T-cell (primary cell): ENCODE data around the gene JPH3. TPM values are rescaled to one million over a fixed set of nuclear protein-coding genes. Genes with fewer than 3 reads are reported as not detected.
A peak's percentile ranks its signal among the peaks of the same experiment; 100 is the strongest.

ENCODE experiments used
- ATAC-seq, 4 experiments: fragments of 200-7000 bp in 3 of 4; fragments of 150-1000 bp in 1 of 4; cut with Tn5 transposase; replicated peaks in 1 of 4; 1 replicate in 3 of 4; 2 replicates in 1 of 4; pipeline ENCODE4 v1.10.0; 2021; ENCODE audit warnings: moderate library complexity in 3 of 4, mild to moderate bottlenecking in 2 of 4, moderate number of reproducible peaks in 1 of 4
- CTCF ChIA-PET, 2 donors: fragments of 300-600 bp; sonication (Branson Sonifier 250); formaldehyde crosslinking; loops; one replicate each; lab custom pipeline; 2022; ENCODE audit warnings: antibody characterized with exemption in 2 of 2; lab: Charles Lee
- POLR2A ChIA-PET, 2 donors: fragments of 300-600 bp; sonication (Branson Sonifier 250); formaldehyde crosslinking; loops; one replicate each; lab custom pipeline; 2022; ENCODE audit warnings: antibody characterized with exemption in 2 of 2; lab: Charles Lee
- DNase-seq, 35 experiments: peaks; one replicate each; pipeline versions ENCODE4 v3.0.0 to v3.0.0-alpha.2; 2013 to 2023
- H3K27ac ChIP-seq: one replicate; pipeline ENCODE4 v1.5.1; 2013; ENCODE audit warnings: low read length
- H3K27me3 ChIP-seq, 2 experiments: replicated peaks in 1 of 2; 1 replicate in 1 of 2; 2 replicates in 1 of 2; pipeline versions ENCODE4 v1.6.1 to v1.7.0; 2013; ENCODE audit warnings: low read length in 1 of 2, mixed read lengths in 1 of 2; ENCODE audit not compliant: control insufficient read depth in 2 of 2, insufficient read depth in 2 of 2; ENCODE audit errors: extremely low read depth in 1 of 2
- H3K36me3 ChIP-seq, 2 donors: 1 replicate in 1 of 2; 2 replicates in 1 of 2; pipeline versions ENCODE4 v1.6.1 to v1.7.0; 2013; ENCODE audit warnings: low read length in 1 of 2; ENCODE audit not compliant: control insufficient read depth in 2 of 2, insufficient read depth in 1 of 2; ENCODE audit errors: extremely low read depth in 1 of 2
- H3K4me1 ChIP-seq, 2 experiments: 1 replicate in 1 of 2; 2 replicates in 1 of 2; pipeline versions ENCODE4 v1.6.1 to v1.7.0; 2013; ENCODE audit warnings: low read length in 2 of 2, mixed read lengths in 1 of 2; ENCODE audit not compliant: insufficient read depth in 2 of 2, control insufficient read depth in 1 of 2; ENCODE audit errors: extremely low read depth in 1 of 2
- H3K4me3 ChIP-seq, 2 donors: 1 replicate in 1 of 2; 2 replicates in 1 of 2; pipeline versions ENCODE4 v1.5.1 to v1.7.0; 2013; ENCODE audit warnings: mild to moderate bottlenecking in 2 of 2, low read length in 1 of 2, moderate library complexity in 1 of 2; ENCODE audit not compliant: control insufficient read depth in 1 of 2; ENCODE audit errors: extremely low read depth in 1 of 2
- H3K9me3 ChIP-seq: 2 replicates; pipeline ENCODE4 v1.7.0; 2013
- H3K27ac Mint-ChIP-seq, 2 donors: one replicate each; pipeline ENCODE4 v1.8.0; 2020 to 2021; ENCODE audit warnings: mild to moderate bottlenecking in 2 of 2, mixed read lengths in 2 of 2
- H3K27me3 Mint-ChIP-seq, 2 donors: one replicate each; pipeline ENCODE4 v1.8.0; 2021 to 2022; ENCODE audit warnings: mixed read lengths in 2 of 2
- H3K36me3 Mint-ChIP-seq: one replicate; pipeline ENCODE4 v1.8.0; 2021; ENCODE audit warnings: mixed read lengths
- H3K4me1 Mint-ChIP-seq, 3 donors: one replicate each; pipeline ENCODE4 v1.8.0; 2020 to 2022; ENCODE audit warnings: mixed read lengths in 3 of 3, mild to moderate bottlenecking in 1 of 3
- H3K4me3 Mint-ChIP-seq, 3 donors: one replicate each; pipeline ENCODE4 v1.8.0; 2020 to 2022; ENCODE audit warnings: mild to moderate bottlenecking in 3 of 3, mixed read lengths in 3 of 3, moderate library complexity in 3 of 3
- H3K9me3 Mint-ChIP-seq, 3 donors: one replicate each; pipeline ENCODE4 v1.8.0; 2020 to 2022; ENCODE audit warnings: mixed read lengths in 3 of 3
- WGBS: methylation state at CpG from one replicate; pipeline ENCODE4 v1.1.5; 2013; ENCODE audit warnings: missing lambda C conversion rate; ENCODE audit not compliant: insufficient coverage; 5-methylcytosine and 5-hydroxymethylcytosine counted together
- total RNA-seq, 35 experiments: library from RNA in 6 of 35; stranded (reverse) in 6 of 35; fragments of 120-200 nt in 1 of 35; gene quantifications; one replicate each; pipeline versions ENCODE4 v1.2.1 to v1.2.4 and lab custom pipeline; 2013 to 2026

Gene JPH3
- total RNA-seq, 5 donors from 2014 or later (not counting 1 experiment from before 2014, with no cell fraction given) = not detected

DNA sequence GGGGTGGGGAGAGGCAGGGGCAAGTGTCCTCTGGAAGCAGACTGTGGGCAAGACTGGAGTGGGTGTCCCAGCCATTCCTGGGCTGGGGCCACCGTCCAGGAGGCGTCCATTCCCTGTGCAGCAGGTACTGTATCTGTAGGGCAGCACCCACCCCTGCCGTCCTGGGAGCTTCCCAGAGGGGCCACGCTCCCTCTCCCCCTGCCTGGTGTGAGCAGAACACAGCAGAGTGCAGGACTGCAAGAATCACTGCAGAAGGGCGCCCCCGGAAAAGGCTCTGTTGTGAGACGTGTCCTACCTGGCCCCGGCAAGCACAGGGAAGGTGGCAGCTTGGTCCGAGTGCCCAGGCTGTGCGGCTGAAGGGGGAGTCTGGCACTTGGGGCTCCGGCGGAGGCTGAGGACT, 93.2 kb downstream of the JPH3 start:
- H3K4me3 ChIP-seq = no peak overlapping the region
- ATAC-seq (no peak), DNase-seq (no peak)
- Mint-ChIP-seq H3K4me1 (peaks cover 12 to 23% (median 20%) of the 10 kb centered on the region in 3 donors), H3K27me3 (no peaks in the 10 kb centered on the region), H3K27ac (no peak overlapping the region), H3K9me3 (no peaks in the 10 kb centered on the region), H3K4me3 (no peak overlapping the region), H3K36me3 (peaks cover 5% of the 10 kb centered on the region)
- no peak overlapping the region for H3K27ac ChIP-seq
- H3K4me1 ChIP-seq = peaks cover 0 to 16% of the 10 kb centered on the region in 2 experiments
- 95% methylated on average over 10 of the region's 12 CpGs for WGBS
- ChIA-PET CTCF (no interaction called here), POLR2A (no interaction called here)
- H3K36me3 ChIP-seq = peaks cover 0 to 3% of the 10 kb centered on the region in 2 donors
- H3K27me3 ChIP-seq = no peaks in the 10 kb centered on the region
- H3K9me3 ChIP-seq = no peaks in the 10 kb centered on the region

GRCh38 chr16:87696726-87697125, 94.4 kb downstream of the JPH3 start:
- DNase-seq (no peak), ATAC-seq (no peak)
- H3K4me1 Mint-ChIP-seq = peaks cover 21 to 31% (median 27%) of the 10 kb centered on the region in 3 donors
- ChIA-PET POLR2A (no interaction called here), CTCF (no interaction called here)
- Histone ChIP-seq H3K27me3 (no peaks in the 10 kb centered on the region), H3K4me1 (peaks cover 6 to 27% of the 10 kb centered on the region in 2 experiments), H3K27ac (no peak overlapping the region), H3K9me3 (no peaks in the 10 kb centered on the region), H3K36me3 (peaks cover 2 to 3% of the 10 kb centered on the region in 2 donors), H3K4me3 (no peak overlapping the region)
- no peak overlapping the region for H3K4me3 Mint-ChIP-seq
- 94% methylated on average over 9 of the region's 18 CpGs for WGBS
- no peaks in the 10 kb centered on the region for H3K27me3 Mint-ChIP-seq
- no peaks in the 10 kb centered on the region for H3K9me3 Mint-ChIP-seq
- peaks cover 5% of the 10 kb centered on the region for H3K36me3 Mint-ChIP-seq
- H3K27ac Mint-ChIP-seq = no peak overlapping the region

DNA sequence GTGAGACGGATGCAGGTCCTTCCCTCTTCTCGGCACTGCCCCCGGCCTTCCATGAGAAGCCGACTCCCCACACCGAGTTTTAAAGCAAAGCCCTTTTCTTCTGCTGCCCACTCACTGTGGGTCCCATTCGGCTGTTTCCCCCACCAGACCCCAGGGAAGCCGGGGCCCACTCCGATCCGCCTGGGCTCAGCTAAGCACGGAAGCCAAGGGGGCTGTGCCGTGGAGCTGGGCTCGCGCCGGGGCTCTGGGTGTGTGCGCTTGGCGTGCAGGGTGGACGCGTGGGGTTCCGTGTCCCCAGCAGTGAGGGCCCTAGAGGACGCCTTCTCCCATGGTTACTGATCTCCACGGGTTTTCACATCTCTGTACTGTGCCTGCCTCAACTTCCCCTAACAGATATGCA, 94.9 kb downstream of the JPH3 start:
- ChIA-PET CTCF (no interaction called here), POLR2A (no interaction called here)
- DNase-seq (no peak), ATAC-seq (no peak)
- 98% methylated on average over 13 of the region's 21 CpGs for WGBS
- Histone ChIP-seq H3K27me3 (no peaks in the 10 kb centered on the region), H3K36me3 (peaks cover 2 to 3% of the 10 kb centered on the region in 2 donors), H3K4me3 (no peak overlapping the region), H3K4me1 (peaks cover 11 to 32% of the 10 kb centered on the region in 2 experiments), H3K27ac (no peak overlapping the region), H3K9me3 (no peaks in the 10 kb centered on the region)
- peaks cover 5% of the 10 kb centered on the region for H3K36me3 Mint-ChIP-seq
- peak overlapping the region in 1 of 2 donors; percentile 63 for H3K27ac Mint-ChIP-seq
- H3K4me1 Mint-ChIP-seq = peaks cover 25 to 36% (median 32%) of the 10 kb centered on the region in 3 donors
- no peak overlapping the region for H3K4me3 Mint-ChIP-seq
- H3K9me3 Mint-ChIP-seq = no peaks in the 10 kb centered on the region
- H3K27me3 Mint-ChIP-seq = no peaks in the 10 kb centered on the region

DNA sequence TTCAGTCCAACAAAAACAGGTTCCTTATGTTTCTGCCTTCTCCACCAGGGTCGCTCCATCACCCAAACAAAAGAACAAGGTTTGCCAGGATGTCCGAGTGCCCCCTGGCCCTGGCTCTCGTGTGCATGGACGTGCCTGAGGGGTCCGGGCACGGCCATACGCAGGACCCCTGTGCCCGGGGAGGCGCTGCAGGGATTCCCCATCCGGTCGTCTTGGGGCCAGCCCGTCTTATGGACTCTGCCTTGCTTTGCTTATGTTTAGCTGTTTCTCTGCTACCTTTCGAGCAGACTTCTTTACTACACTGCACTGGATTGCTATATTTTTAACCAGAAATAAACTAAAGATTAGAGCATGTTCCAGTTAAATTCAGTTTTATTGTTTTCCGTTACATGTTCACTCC, 95.5 kb downstream of the JPH3 start:
- 88% methylated on average over 11 of the region's 14 CpGs for WGBS
- Mint-ChIP-seq H3K36me3 (peaks cover 5% of the 10 kb centered on the region), H3K27ac (peak overlapping the region; percentile 75 to 86), H3K27me3 (no peaks in the 10 kb centered on the region), H3K4me3 (no peak overlapping the region), H3K4me1 (peaks cover 31 to 41% (median 37%) of the 10 kb centered on the region in 3 donors), H3K9me3 (no peaks in the 10 kb centered on the region)
- peaks cover 17 to 37% of the 10 kb centered on the region in 2 experiments for H3K4me1 ChIP-seq
- H3K27me3 ChIP-seq = no peaks in the 10 kb centered on the region
- H3K36me3 ChIP-seq = peaks cover 2 to 3% of the 10 kb centered on the region in 2 donors
- no peaks in the 10 kb centered on the region for H3K9me3 ChIP-seq
- ChIA-PET CTCF (no interaction called here), POLR2A (no interaction called here)
- no peak overlapping the region for H3K4me3 ChIP-seq
- no peak overlapping the region for H3K27ac ChIP-seq
- ATAC-seq = no peak
- no peak for DNase-seq

- DNase-seq = no peak
- Mint-ChIP-seq H3K4me3 (peak overlapping the region in 1 of 3 donors; percentile 47), H3K36me3 (peaks cover 5% of the 10 kb centered on the region), H3K9me3 (no peaks in the 10 kb centered on the region), H3K27me3 (no peaks in the 10 kb centered on the region), H3K27ac (peak overlapping the region; percentile 75 to 86), H3K4me1 (peaks cover 35 to 46% (median 42%) of the 10 kb centered on the region in 3 donors)
- 50% methylated on average over 7 of the region's 7 CpGs for WGBS
- ChIA-PET POLR2A (no interaction called here), CTCF (interaction anchor here in 1 of 2 donors (0.5 kb wide), 1 partner anchor 242 kb away, joined by 4 read pairs; no protein-coding TSS in a partner anchor)
- Histone ChIP-seq H3K4me1 (peaks cover 21 to 42% of the 10 kb centered on the region in 2 experiments), H3K36me3 (peaks cover 3% of the 10 kb centered on the region in 2 donors), H3K27ac (no peak overlapping the region), H3K4me3 (no peak overlapping the region), H3K9me3 (no peaks in the 10 kb centered on the region), H3K27me3 (no peaks in the 10 kb centered on the region)
- ATAC-seq = no peak
Measured at GRCh38 chr16:87698241-87698640, 95.9 kb downstream of the JPH3 start.

GRCh38 chr16:87698676-87699199, 96.4 kb downstream of the JPH3 start:
- ATAC-seq = peak in 1 of 4 experiments; percentile 35
- CTCF ChIA-PET = interaction anchor here in 1 of 2 donors (0.5 kb wide), 1 partner anchor 242 kb away, joined by 4 read pairs; no protein-coding TSS in a partner anchor
- peak overlapping the region in 1 of 2 donors; percentile 18 for H3K4me3 ChIP-seq
- peak overlapping the region; percentile 29 for H3K27ac ChIP-seq
- H3K27ac Mint-ChIP-seq = peak overlapping the region; percentile 75 to 86
- no peaks in the 10 kb centered on the region for H3K9me3 ChIP-seq
- WGBS = 57% methylated on average over 12 of the region's 20 CpGs
- no peaks in the 10 kb centered on the region for H3K27me3 ChIP-seq
- peaks cover 5% of the 10 kb centered on the region for H3K36me3 Mint-ChIP-seq
- POLR2A ChIA-PET = no interaction called here
- H3K4me3 Mint-ChIP-seq = peak overlapping the region in 1 of 3 donors; percentile 47
- peaks cover 26 to 47% of the 10 kb centered on the region in 2 experiments for H3K4me1 ChIP-seq
- H3K27me3 Mint-ChIP-seq = no peaks in the 10 kb centered on the region
- no peaks in the 10 kb centered on the region for H3K9me3 Mint-ChIP-seq
- peaks cover 40 to 51% (median 47%) of the 10 kb centered on the region in 3 donors for H3K4me1 Mint-ChIP-seq
- peaks cover 3 to 8% of the 10 kb centered on the region in 2 donors for H3K36me3 ChIP-seq
- DNase-seq = peak in 3 of 35 experiments; percentile 14 to 19 (median 18)
